GM12865 (cell line): ENCODE data around the gene FANK1.
"Not testable (repeated sequence)": the region's sequence is repeated elsewhere in the genome, so short reads cannot be mapped to it uniquely, and the experiment has no call there.

ENCODE experiments used
- DNase-seq: peaks from one replicate; pipeline ENCODE4 v3.0.0; 2010; ENCODE audit warnings: low read depth
- H3K4me3 ChIP-seq: 2 replicates; pipeline ENCODE4 v1.5.1; 2011; ENCODE audit warnings: mild to moderate bottlenecking, low read depth, low read length, control low read depth
- TF ChIP-seq, protein P1 (sequence below): IDR thresholded peaks from 2 replicates; pipeline ENCODE4 v1.5.1; 2011; ENCODE audit warnings: low read length, control low read depth, low read depth, inconsistent platforms; ENCODE audit not compliant: insufficient read depth; ENCODE audit errors: missing control alignments

The FANK1 gene

GRCh38 chr10:125878957-125879835 is 17.2 kb upstream of the FANK1 start:
- TF ChIP-seq, protein P1, sequence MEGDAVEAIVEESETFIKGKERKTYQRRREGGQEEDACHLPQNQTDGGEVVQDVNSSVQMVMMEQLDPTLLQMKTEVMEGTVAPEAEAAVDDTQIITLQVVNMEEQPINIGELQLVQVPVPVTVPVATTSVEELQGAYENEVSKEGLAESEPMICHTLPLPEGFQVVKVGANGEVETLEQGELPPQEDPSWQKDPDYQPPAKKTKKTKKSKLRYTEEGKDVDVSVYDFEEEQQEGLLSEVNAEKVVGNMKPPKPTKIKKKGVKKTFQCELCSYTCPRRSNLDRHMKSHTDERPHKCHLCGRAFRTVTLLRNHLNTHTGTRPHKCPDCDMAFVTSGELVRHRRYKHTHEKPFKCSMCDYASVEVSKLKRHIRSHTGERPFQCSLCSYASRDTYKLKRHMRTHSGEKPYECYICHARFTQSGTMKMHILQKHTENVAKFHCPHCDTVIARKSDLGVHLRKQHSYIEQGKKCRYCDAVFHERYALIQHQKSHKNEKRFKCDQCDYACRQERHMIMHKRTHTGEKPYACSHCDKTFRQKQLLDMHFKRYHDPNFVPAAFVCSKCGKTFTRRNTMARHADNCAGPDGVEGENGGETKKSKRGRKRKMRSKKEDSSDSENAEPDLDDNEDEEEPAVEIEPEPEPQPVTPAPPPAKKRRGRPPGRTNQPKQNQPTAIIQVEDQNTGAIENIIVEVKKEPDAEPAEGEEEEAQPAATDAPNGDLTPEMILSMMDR = no peak
- no peak for DNase-seq
- no peak overlapping the region for H3K4me3 ChIP-seq

DNA sequence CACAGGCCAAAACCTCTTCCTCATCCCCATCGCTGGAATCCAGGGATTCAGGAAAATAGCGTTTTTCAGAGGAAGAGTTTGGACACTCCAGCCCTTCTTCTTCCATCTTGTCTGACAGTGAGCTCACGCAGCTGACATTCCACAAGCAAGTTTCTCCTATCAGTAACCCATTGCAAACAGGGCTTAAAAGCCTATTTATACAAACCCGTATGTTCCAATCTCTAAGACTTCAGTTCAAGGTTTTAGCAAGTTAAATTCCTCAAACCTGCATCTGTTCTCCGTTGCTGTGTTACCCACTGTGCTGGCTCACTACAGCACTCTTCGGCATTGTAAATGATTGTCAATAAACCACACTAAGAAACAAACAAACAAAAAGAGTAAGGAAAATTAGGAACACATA is 15.6 kb upstream of the FANK1 start:
- no peak for DNase-seq
- no peak overlapping the region for H3K4me3 ChIP-seq

GRCh38 chr10:125881192-125881591 is 15.2 kb upstream of the FANK1 start, which contains the start of gene DHX32:
DHX32 (minus strand) TSS chr10:125881292; CDS start chr10:125880824, 468 bp downstream.
- no peak for DNase-seq
- TF ChIP-seq, protein P1 = no peak
- no peak within 1 kb of the TSS for H3K4me3 ChIP-seq

More for the DNA sequence above, 15.6 kb upstream of the FANK1 start:
- TF ChIP-seq, protein P1 = no peak

GRCh38 chr10:125882596-125882995 is 13.8 kb upstream of the FANK1 start:
- no peak overlapping the region for H3K4me3 ChIP-seq
- DNase-seq = no peak
- TF ChIP-seq, protein P1 = no peak

DNA sequence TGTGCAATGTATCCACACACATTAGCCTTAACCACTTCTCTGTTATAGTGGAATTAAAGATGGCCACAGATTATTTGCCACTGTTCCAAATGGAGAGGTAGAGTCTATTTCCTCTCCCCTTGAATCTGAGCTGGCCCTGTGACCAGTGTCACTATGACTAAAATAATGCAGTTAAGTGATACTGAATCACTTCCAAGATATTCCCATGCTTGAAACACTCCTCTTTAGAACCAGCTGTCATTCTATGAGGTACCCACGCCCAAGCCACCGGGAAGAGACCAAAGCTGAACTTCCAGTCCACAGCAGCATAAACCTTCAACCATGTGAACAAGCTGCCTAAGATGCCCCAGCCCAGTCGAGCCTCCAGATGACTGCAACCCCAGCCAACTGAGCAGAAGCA is 13.2 kb upstream of the FANK1 start:
- DNase-seq = no peak
- H3K4me3 ChIP-seq = no peak overlapping the region
- TF ChIP-seq, protein P1 = no peak

GRCh38 chr10:125886914-125887512 is 9.4 kb upstream of the FANK1 start:
- no peak for DNase-seq
- TF ChIP-seq, protein P1 = no peak
- no peak overlapping the region for H3K4me3 ChIP-seq

DNA sequence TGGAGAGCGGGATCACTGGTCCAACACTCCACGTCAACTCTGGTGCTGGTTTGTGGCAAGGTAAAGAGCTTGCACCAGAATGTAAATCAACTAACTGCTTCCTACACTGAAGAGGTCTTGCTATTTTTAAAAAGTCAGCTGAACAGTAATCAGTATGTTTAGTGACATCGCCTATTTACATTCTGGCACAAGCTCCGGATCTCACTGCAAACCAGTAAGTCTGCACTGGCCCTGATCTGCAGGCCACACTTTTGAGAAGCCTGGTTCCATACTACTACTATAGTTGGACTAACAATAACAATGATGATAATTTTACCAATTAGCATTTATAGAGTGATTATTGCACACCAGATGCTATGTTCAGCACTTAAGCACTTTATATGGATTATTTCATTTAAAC is 6.9 kb upstream of the FANK1 start:
- DNase-seq, H3K4me3 ChIP-seq: not testable (repeated sequence)

GRCh38 chr10:125892402-125892801 is 4.0 kb upstream of the FANK1 start:
- not testable (repeated sequence) for H3K4me3 ChIP-seq, DNase-seq

DNA sequence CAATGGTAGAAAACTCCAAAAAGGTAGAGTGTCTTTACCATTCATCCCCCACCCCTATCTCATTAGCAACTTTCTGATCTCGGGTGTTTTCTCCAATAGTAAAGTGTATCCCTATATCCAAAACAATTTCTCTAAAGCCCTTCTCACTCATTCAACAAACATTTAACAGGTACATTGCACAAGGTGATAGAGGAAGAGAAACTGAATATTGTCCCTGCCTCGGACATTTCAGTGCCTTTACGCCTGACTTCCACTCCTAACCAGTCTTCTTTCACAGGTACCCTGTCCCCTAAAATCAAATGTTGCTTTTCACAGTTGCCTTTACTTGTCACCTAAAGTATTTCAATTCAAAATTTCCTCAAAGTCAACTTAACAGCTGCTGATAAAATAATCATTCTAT is 2.2 kb upstream of the FANK1 start:
- not testable (repeated sequence) for DNase-seq

DNA sequence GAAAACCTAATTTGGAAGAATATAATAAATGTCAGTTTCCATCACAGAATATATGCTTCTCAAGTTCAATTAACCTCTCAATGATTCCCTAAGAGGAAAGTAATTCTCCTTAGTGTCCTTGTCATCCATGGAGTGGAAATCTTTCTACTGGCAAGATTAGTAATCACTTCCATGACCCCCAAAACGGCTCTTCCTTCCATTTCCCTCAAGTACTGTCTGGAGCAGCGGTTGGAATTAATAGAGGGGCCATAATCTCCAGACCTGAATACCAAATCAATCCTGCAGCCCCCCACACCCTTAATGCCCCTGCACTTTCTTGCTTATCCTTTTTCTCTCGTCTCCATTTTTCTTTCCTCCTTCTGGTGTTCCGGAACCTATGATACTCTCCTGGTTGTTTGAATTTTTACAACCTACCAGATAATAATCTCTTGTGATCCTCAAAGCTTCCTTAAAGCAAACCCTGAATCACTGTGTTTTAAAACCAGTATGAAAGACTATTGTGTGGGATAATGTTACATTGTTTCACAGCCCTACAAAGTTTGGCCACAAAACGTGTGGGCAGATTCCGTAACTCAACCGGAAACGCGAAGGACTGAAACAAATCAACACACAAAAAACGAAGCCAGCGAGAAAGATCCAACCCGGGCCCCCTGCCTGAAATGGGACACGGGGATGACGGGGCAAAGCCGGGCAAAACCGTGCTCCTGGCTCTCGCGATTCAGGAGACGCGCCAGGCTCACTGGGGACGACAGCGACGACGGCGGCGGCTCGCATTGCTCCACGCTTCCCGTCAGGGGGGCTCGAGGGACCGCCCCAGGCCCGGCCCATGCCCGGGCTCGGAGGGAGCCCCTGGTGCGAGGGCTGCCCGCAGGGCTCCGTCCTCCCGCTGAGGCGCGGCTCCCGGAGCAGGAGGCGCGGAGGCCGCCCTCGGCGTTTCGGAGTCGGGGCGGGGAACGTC is 955 bp upstream of the FANK1 start:
- peak; percentile 57 for DNase-seq
- peak overlapping the region; percentile 84 for H3K4me3 ChIP-seq

More for the DNA sequence above, 2.2 kb upstream of the FANK1 start:
- H3K4me3 ChIP-seq = not testable (repeated sequence)
